Activated CD4-positive, alpha-beta T cell treated with anti-CD3 and anti-CD28 coated beads for 48 hours (primary cell): ENCODE results near the gene ZNF683.

Experiments used
- DNase-seq: peaks from one replicate; pipeline ENCODE4 v3.0.0-alpha.2; 2020

ZNF683 gene

GRCh38 chr1:26357121-26357602 is 15.4 kb downstream of the ZNF683 start:
- no peak for DNase-seq

DNA sequence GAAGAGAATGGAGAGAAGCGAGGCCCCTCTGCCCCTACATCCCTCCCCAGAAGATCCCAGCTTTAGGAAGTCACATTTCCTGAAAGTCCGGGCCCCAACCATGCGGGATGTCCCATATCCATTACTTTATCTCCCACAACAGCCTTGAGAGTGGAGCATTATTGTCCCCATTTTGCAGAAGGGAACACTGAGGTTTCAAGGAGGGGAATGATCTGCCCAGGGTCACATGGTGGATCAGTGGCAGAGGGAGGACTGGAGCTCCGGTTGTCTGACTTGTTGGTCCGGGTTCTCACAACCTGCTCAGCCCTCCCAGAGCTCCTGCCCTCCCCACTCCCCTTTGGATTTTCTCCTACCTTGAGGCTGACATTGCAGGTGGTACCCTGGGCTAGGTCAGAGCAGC is 16.4 kb downstream of the ZNF683 start:
- no peak for DNase-seq

GRCh38 chr1:26354972-26355371 is 17.6 kb downstream of the ZNF683 start:
- DNase-seq = no peak

GRCh38 chr1:26353976-26354820 is 18.4 kb downstream of the ZNF683 start, which contains the start of gene CRYBG2:
Gene CRYBG2, minus strand, starts transcription at chr1:26354130. Its CDS starts 7,473 bp downstream, at chr1:26346657.
- DNase-seq = no peak

DNA sequence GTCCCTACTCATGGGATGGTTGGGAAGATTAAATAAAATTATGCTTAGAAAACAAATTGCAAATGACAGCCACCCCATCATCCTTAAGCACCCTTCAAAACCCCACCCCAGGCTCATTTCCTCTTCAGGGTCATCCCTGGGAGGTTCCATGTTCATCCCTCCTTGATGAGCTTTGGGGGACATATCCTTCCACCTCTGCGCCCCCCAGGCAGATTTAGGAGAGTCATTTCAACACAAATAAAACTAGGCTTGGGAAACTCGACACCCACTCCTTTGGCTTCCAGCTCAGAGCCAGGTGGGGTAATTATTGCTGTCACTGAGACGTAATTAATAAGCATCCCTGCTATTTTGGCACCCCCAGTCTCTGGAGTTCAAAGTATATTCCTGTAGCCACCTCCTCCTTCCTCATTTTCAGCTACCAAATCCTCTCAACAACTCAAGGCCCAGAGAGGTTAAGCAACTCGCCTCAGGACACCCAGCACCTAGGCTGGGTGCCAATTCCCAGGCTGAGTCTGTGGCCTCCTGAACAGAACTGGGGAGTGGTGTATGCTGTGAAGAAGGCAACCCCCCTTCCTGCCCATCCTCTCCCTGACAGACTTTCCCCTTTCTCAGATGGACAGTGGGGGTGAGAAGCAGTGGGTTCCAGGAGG is 19.2 kb downstream of the ZNF683 start:
- DNase-seq = no peak

- no peak for DNase-seq
Measured at GRCh38 chr1:26352338-26352679, 20.2 kb downstream of the ZNF683 start.

DNA sequence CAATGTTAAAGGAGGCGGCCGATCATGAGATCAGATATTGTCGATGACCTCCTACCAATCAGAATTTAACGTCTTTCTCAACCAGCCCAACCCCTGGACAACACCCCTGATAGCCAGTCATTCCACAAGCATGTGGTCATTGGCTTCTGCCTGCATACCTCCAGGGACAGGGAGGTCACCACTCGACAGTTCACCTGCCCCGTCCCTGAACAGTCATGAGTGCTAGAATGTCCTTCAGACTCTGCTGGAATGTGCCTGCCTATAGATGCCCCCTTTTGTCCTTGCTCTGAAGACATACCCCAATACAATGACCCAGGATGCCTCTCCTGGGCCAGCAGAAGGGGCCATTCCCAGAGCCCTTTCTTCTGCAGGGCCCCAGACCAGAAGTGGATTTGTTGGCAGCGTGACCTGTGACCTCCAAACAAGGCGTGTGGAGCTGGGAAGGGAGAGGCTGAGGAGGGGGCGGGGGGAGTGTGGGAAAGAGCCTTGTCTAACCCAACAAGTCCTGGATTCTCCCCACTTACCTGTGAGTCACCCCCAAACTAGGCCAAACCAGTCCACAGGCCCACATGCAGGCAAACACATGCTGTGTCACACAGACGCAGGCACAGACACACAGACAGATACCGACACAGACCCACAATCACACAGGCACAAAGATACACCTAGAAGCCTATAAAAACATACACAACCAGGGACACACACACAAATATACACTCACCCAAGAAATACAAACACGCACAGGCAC is 20.8 kb downstream of the ZNF683 start:
- no peak for DNase-seq

GRCh38 chr1:26350701-26351589 is 21.6 kb downstream of the ZNF683 start:
- no peak for DNase-seq

DNA sequence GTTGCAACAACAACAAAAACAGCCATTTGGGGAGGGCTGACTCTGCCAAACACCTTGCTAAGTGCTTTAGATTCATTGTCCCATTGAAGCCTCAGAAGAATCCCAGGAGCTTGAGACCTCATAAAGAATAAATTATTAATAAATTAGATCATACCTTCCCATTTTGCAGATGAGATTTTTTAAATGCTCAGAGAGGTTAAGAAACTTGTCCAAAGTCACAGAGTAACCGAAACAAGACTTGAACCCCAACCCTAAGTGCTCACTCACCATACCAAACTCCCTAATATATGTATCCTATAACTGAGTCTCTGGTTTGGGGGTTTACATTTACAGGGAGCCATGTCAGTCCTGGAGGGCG is 22.2 kb downstream of the ZNF683 start:
- DNase-seq = no peak

DNA sequence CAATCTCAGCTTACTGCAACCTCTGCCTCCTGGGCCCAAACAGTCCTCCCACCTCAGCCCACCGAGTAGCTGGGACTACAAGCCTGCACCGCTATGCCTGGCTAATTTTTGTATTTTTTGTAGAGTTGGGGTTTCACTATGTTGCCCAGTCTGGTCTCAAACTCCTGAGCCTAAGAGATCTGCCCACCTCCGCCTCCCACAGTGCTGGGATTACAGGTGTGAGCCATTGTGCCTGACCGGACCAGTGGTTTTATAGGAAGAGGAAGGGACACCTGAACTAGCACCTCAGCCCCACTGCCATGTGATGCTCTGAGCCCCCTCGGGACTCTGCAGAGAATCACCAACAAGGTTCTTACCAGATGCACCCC is 22.7 kb downstream of the ZNF683 start:
- DNase-seq = no peak

DNA sequence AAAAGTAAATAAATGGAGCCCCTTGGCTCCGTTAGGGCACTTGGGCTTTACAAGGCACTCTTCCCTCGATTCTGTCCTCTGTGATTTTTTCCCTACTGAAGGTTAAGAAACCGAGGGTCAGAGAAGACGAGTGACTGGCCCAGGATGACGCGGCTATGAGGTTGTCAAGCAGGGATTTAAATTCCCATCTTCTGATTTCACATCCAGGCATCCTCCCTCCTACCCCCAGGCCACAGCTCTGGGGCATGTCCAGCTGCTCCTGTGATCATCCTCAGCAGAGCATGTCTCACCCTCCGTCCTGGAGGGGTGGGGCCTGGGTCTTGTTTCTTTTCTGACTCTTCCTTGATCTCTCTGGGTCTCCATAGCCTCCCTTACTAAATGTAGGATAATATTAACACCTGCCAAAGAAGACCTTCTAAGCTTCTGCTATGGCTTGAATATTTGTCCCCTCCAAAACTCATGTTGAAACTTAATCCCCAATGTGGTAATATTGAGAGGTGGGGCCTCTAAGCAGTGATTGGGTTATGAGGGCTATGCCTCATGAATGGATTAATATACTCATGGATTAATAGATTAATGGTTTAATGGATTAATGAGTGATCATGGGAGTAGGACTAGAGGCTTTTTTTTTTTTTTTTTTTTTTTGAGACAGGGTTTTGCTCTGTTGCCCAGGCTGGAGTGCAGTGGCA is 23.2 kb downstream of the ZNF683 start:
- no peak for DNase-seq

DNA sequence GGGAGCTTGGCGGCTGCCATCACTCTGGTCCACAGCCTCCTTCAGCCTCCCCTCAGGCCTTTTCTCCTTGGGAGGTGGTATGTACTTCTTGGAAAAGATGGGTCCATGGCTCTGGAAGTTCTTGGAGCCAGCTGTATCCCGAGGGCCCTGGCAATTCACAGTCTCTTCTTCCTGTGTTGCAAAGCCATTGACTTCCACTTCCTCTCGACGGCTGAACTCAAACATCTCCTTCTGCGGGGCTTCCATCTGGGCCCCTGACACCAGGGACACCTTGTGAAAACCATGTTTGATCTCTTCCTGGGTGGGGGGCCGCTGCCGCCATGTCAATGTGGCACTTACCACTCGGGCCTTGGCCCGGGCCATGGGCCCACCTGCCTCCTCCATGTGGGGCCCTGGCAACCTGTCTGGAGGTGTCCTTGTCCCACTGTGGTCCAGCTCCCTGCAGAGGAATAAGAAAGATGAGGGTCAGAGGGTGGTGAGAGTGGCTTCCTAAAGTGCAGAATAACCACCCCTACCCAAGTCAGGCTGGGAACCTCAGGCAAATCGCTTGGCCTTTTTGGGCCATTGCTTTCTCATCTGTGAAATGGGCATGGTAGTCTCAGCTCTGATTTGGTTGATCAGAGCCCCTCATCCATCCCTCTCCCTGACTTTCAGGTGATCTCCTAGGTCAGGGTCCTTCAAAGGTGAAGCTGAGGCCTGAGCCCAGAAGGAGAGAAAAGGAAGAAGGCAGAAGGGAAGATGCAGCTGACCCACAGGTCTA is 26.1 kb downstream of the ZNF683 start:
- DNase-seq = no peak

DNA sequence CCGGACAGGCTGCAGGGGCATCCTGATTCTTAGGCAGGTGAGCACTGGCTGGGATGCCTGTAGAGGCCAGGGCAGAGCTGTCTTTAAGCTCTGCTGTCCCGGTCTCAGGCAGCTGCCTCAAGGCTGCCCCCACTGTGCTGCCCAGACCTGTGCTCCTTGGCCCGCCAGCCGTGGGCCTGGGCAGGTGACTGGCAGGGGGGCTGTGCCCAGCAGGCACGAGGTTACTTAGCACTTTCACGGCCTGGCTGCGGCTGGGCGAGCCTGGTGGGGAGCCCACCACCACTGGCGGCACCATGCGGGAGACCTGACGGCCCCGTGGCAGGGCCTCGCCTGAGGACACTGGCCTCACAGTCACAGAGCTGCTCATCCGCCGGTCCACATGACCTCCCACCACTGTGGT is 26.8 kb downstream of the ZNF683 start:
- no peak for DNase-seq

- DNase-seq = no peak
Measured at GRCh38 chr1:26344147-26344920, 28.2 kb downstream of the ZNF683 start.

DNA sequence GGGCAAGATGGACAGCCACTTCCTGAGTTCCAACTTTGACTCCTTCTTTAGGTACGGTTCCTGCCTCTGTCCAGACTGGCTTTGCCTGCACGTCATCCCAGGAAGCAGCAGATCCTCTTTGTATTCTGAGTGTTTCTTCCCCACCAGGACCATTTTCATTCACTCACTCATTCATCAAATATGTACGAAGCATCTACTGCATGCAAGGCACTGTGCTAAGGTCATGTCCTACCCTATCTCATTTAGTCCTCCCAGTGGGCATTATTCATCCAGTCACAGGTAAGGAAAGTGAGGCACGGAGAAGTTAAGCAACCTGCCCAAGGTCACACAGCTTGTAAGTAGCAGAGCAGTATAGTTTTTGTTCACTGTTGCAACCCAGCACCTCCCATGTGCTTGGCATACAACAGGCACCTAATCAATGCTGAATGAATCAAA is 32.5 kb downstream of the ZNF683 start:
- no peak for DNase-seq

- DNase-seq = no peak
Measured at GRCh38 chr1:26338670-26339069, 33.9 kb downstream of the ZNF683 start.

- no peak for DNase-seq
Measured at GRCh38 chr1:26337625-26338024, 34.9 kb downstream of the ZNF683 start.

DNA sequence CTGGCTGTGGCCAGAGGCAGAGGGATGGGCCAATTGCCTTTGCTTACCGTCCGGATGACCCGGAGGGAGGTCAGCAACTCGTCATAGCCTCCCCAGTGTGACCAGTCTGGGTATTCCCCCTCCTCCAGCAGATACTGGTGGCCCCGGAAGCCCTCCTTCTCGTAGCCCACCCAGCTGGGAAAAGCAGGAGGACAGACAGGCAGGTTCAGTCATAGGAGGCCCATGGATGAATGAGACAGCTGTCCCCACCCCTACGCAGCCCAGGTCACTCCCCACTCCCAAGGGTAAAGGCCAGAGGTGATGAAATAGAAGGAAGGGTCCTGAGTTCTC is 35.4 kb downstream of the ZNF683 start:
- DNase-seq = no peak

DNA sequence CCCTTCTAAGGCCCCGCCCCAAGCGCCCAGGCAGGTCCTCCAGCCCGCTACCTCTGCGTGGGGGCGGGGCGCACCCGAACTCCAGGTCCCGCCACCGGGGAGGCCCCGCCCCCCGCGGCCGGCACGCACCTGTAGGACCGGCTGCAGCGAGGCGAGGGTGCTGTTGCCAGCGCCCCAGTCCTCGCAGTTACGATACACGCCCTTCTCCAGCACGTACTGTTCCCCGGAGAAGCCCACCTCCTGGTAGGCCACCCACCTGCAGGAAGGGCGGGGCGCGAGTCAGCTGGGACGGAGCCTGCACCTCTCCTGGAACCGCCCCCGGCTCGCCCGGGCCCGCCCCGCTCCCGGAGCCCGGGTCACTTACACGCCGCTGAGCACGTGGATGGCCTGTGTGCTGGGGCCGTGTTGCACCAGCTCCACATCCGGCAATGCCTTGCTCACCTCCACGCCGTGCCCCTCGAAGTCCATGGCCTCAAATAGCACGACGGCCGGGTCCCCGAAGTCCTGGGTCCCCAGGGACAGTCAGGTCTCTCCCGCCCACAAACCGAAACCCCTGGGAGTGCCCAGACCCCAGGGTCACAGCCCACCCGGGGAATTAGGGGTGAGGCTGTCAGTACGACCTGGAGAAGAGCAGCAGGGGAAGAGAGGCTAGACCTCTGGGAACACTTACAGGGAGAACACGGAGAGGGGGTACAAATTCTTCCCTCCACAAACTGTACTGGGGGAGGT is 35.9 kb downstream of the ZNF683 start:
- peak; percentile 88 for DNase-seq
